ENCODE measurements around the gene SEMA3E.
A peak's percentile ranks its signal among the peaks of the same experiment; 100 is the strongest.
"Not testable (repeated sequence)": the region's sequence is repeated elsewhere in the genome, so short reads cannot be mapped to it uniquely, and the experiment has no call there.

Gene SEMA3E

DNA sequence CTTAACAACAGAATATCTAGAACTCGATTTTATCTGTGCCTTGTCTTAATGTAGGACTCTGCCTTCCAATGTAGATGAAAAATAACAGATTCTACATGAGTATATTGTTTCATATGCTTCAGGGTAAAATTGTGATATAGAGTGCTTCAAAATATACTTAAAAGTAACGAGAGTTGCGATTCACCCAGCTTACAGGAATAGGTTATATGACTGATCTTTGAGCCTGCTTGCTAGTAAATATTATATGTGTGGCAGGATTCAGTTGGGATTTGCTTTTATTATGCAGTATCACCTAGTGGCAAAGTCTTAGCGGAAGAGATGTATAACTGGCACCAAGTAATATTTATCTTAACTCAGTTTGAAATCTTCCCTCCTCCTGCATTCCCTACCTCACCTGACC is 183.3 kb downstream of the SEMA3E start:
- ChIA-PET POLR2A (no interaction called here), CTCF (no interaction called here)
- TF ChIP-seq, protein P1, sequence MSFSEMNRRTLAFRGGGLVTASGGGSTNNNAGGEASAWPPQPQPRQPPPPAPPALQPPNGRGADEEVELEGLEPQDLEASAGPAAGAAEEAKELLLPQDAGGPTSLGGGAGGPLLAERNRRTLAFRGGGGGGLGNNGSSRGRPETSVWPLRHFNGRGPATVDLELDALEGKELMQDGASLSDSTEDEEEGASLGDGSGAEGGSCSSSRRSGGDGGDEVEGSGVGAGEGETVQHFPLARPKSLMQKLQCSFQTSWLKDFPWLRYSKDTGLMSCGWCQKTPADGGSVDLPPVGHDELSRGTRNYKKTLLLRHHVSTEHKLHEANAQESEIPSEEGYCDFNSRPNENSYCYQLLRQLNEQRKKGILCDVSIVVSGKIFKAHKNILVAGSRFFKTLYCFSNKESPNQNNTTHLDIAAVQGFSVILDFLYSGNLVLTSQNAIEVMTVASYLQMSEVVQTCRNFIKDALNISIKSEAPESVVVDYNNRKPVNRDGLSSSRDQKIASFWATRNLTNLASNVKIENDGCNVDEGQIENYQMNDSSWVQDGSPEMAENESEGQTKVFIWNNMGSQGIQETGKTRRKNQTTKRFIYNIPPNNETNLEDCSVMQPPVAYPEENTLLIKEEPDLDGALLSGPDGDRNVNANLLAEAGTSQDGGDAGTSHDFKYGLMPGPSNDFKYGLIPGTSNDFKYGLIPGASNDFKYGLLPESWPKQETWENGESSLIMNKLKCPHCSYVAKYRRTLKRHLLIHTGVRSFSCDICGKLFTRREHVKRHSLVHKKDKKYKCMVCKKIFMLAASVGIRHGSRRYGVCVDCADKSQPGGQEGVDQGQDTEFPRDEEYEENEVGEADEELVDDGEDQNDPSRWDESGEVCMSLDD (tag by site-specific recombination; IDR thresholded peaks at IDR 0.05), result no peak
- TF ChIP-seq RBAK (tag by site-specific recombination; IDR thresholded peaks at IDR 0.05) (no peak), ZNF366 (tag by site-specific recombination; conservative IDR thresholded peaks at IDR 0.05) (no peak), ZNF558 (tag by site-specific recombination; IDR thresholded peaks at IDR 0.05) (no peak), ZNF670 (tag by site-specific recombination; IDR thresholded peaks at IDR 0.05; ENCODE audit: low read depth) (no peak)
- TF ChIP-seq, protein P2, sequence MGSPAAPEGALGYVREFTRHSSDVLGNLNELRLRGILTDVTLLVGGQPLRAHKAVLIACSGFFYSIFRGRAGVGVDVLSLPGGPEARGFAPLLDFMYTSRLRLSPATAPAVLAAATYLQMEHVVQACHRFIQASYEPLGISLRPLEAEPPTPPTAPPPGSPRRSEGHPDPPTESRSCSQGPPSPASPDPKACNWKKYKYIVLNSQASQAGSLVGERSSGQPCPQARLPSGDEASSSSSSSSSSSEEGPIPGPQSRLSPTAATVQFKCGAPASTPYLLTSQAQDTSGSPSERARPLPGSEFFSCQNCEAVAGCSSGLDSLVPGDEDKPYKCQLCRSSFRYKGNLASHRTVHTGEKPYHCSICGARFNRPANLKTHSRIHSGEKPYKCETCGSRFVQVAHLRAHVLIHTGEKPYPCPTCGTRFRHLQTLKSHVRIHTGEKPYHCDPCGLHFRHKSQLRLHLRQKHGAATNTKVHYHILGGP (tag by site-specific recombination; IDR thresholded peaks at IDR 0.05), result no peak

DNA sequence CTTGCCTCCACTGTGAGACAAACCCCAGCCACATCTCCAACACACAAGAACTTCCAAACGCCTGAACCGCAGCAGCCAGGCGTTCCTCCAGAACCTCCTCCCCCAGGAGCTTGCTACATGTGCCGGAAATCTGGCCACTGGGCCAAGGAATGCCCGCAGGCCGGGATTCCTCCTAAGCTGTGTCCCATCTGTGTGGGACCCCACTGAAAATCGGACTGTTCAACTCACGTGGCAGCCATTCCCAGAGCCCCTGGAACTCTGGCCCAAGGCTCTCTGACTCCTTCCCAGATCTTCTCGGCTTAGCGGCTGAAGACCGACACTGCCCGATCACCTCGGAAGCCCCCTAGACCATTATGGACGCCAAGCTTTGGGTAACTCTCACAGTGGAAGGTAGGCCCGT is 187.1 kb downstream of the SEMA3E start:
- H3K4me1 ChIP-seq (ENCODE audit: control insufficient read depth, insufficient read depth, low read length); CTCF ChIA-PET; H3K4me3 ChIP-seq (ENCODE audit: low read depth, low read length); H3K9me3 ChIP-seq (ENCODE audit: control insufficient read depth, insufficient read depth, low read depth, low read length); H3K36me3 ChIP-seq (ENCODE audit: control insufficient read depth in 2 of 2, insufficient read depth in 1 of 2, low read length in 2 of 2); POLR2A ChIA-PET; H3K27ac ChIP-seq (ENCODE audit: extremely low read depth, low read depth, low read length): not testable (repeated sequence)

More for the DNA sequence above, 183.3 kb downstream of the SEMA3E start:
- Histone ChIP-seq H3K4me3 (ENCODE audit: low read depth, low read length) (no peak overlapping the region), H3K27ac (ENCODE audit: extremely low read depth, low read depth, low read length) (no peak overlapping the region), H3K4me1 (ENCODE audit: control insufficient read depth, insufficient read depth, low read length) (peaks cover 7% of the 10 kb centered on the region; the same call in 1 of the 2 replicates), H3K9me3 (ENCODE audit: control insufficient read depth, insufficient read depth, low read depth, low read length) (no peaks in the 10 kb centered on the region), H3K36me3 (ENCODE audit: control insufficient read depth in 2 of 2, insufficient read depth in 1 of 2, low read length in 2 of 2) (no peaks in the 10 kb centered on the region)

DNA sequence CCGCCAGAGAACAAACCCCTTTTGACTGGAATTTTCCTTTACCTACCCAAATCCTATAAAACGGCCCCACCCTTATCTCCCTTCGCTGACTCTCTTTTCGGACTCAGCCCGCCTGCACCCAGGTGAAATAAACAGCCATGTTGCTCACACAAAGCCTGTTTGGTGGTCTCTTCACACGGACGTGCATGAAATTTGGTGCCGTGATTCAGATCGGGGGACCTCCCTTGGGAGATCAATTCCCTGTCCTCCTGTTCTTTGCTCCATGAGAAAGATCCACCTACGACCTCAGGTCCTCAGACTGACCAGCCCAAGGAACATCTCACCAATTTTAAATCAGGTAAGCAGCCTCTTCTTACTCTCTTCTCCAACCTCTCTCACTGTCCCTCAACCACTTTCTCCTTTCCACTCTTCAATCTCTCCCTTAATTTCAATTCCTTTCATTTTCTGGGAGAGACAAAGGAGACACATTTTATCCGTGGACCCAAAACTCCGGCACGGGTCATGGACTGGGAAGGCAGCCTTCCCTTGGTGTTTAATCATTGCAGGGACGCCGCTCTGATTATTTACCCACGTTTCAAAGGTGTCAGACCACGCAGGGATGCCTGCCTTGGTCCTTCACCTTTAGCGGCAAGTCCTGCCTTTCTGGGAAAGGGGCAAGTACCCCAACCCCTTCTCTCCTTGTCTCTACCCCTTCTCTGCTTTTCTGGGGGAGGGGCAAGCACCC is 188.8 kb downstream of the SEMA3E start:
- H3K4me1 ChIP-seq (ENCODE audit: control insufficient read depth, insufficient read depth, low read length); POLR2A ChIA-PET; CTCF ChIA-PET; H3K36me3 ChIP-seq (ENCODE audit: control insufficient read depth in 2 of 2, insufficient read depth in 1 of 2, low read length in 2 of 2); H3K27ac ChIP-seq (ENCODE audit: extremely low read depth, low read depth, low read length); H3K9me3 ChIP-seq (ENCODE audit: control insufficient read depth, insufficient read depth, low read depth, low read length); H3K4me3 ChIP-seq (ENCODE audit: low read depth, low read length): not testable (repeated sequence)
- TF ChIP-seq PRDM1 (tag by site-specific recombination; IDR thresholded peaks at IDR 0.05), result 0 out of 2 replicates have a peak, but pooled peaks have one; percentile 18

DNA sequence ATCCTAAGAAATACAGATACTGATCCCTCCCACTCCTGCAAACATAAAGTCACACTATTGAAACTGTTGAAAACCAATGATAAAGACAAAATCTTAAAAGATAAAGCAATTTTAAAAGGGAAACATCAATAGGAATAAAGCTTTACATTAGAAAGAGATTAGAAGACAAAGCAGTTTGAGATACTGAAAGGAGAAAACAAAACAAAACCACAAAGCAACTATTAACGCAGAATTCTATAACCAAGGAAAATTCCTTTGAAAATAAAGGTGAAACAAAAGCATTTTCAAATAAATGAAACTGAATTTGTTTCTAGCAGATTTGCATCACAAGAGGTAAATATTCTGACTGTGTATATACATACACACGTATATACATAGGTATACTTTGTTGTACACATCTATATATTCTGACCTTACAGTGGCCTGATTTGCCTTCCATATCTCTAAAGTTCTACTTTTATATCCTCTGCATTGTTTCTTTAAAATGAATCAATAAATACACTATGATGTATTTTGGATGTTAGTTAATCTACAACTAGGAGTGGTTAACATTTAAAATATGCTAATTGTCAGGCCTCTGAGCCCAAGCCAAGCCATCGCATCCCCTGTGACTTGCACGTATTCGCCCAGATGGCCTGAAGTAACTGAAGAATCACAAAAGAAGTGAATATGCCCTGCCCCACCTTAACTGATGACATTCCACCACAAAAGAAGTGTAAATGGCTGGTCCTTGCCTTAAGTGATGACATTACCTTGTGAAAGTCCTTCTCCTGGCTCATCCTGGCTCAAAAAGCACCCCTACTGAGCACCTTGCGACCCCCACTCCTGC is 189.6 kb downstream of the SEMA3E start:
- H3K9me3 ChIP-seq (ENCODE audit: control insufficient read depth, insufficient read depth, low read depth, low read length); H3K36me3 ChIP-seq (ENCODE audit: control insufficient read depth in 2 of 2, insufficient read depth in 1 of 2, low read length in 2 of 2); H3K27ac ChIP-seq (ENCODE audit: extremely low read depth, low read depth, low read length); H3K4me1 ChIP-seq (ENCODE audit: control insufficient read depth, insufficient read depth, low read length); CTCF ChIA-PET; H3K4me3 ChIP-seq (ENCODE audit: low read depth, low read length); POLR2A ChIA-PET: not testable (repeated sequence)
